Jurkat, Clone E6-1 (cell line): ENCODE data around the gene SLC7A7.
"Not testable (repeated sequence)": the region's sequence is repeated elsewhere in the genome, so short reads cannot be mapped to it uniquely, and the experiment has no call there.

ENCODE experiments used
- DNase-seq: peaks from one replicate; pipeline ENCODE4 v3.0.0-alpha.2; 2011; ENCODE audit warnings: low read depth, low spot score
- H3K4me3 ChIP-seq: 2 replicates; pipeline ENCODE4 v1.5.1; 2011; ENCODE audit warnings: mild to moderate bottlenecking, low read length, control low read depth, moderate library complexity

SLC7A7 gene

DNA sequence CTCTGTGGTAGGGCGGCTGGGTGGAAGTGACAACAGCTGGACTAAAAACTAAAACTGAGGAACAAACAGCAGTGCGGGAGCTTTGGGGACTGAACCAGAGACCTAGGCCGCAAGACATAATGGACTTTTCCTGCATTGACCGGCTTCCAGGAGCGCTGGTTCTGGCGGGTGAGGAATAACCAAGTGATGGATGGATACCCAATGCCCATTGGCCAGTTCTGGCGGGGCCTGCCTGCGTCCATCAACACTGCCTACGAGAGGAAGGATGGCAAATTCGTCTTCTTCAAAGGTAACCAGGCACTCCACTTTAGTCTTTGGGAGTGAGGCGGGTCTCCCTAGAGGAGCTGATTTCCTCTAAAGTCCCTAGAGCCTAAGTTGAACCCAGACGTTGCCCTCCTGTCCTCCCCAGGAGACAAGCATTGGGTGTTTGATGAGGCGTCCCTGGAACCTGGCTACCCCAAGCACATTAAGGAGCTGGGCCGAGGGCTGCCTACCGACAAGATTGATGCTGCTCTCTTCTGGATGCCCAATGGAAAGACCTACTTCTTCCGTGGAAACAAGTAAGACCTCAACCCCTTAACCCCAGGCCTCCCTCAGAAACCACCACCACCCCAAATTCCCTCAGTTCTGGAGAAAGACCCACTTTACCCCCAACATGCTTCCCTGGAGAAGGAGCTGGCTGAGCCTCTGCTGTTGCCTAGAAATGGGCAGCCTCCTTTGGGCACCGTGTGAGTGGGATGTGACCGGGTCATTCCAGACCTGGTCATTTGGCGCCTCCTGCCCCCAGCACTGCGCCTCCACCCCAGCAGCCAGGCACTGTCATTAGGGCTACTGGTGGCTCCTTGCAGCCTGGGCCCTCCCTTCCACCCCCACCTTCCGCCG is 29.2 kb upstream of the SLC7A7 start:
- DNase-seq = no peak
- no peak overlapping the region for H3K4me3 ChIP-seq

DNA sequence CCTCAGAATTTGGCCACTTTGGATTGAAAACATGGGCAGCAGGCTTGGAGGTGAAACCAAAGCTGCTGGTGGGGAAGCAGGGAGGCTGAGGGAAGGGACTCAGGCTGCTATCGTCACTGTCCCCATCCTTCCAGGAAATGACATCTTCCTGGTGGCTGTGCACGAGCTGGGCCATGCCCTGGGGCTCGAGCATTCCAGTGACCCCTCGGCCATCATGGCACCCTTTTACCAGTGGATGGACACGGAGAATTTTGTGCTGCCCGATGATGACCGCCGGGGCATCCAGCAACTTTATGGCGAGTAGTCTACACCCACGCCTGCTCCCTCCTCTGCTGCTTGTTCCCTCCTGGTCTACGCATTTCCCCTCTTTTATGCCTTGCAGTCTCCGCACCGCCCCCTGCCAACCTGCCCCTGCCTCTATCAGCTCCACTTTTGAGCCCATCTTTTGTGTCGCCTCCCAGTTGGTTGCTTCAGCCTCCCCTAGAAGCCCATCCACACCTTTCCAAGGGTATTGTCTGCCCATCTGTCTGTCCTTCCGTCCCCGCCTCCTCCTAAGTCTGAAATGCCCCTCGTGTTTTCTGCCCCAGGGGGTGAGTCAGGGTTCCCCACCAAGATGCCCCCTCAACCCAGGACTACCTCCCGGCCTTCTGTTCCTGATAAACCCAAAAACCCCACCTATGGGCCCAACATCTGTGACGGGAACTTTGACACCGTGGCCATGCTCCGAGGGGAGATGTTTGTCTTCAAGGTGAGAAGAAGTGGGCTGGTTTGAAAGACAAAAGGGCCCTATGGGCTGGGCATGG is 28.1 kb upstream of the SLC7A7 start:
- DNase-seq = no peak
- no peak overlapping the region for H3K4me3 ChIP-seq

DNA sequence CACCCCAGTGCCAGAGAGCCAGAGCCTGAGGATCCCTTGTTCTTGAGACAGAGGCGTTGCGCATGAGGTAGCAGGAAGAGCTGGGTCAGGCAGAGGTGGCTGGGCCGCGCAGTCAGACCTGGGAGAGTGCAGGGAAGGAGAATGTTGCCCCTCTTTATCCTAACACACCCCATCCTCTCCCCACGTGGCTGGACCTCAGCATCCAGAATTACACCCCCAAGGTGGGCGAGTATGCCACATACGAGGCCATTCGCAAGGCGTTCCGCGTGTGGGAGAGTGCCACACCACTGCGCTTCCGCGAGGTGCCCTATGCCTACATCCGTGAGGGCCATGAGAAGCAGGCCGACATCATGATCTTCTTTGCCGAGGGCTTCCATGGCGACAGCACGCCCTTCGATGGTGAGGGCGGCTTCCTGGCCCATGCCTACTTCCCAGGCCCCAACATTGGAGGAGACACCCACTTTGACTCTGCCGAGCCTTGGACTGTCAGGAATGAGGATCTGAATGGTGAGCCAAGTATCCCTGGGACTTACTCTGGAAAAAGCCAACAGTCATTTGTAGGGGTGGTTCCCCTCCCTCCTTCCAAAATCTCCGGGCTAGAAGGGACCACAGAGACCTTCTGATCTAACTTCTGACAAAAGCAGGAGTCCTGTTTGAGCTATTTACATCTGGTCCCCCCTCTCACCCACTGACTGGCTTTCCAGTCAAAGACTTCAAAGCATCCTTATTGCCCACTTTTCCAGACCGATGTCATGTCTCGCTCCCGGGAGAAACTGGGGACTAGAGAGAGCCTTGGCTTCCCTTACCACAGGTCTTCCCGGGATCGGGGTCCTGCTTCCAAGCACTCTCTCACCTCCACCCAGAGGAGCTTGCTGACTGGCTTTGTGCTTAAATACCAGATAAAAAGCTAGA is 27.2 kb upstream of the SLC7A7 start:
- no peak overlapping the region for H3K4me3 ChIP-seq

DNA sequence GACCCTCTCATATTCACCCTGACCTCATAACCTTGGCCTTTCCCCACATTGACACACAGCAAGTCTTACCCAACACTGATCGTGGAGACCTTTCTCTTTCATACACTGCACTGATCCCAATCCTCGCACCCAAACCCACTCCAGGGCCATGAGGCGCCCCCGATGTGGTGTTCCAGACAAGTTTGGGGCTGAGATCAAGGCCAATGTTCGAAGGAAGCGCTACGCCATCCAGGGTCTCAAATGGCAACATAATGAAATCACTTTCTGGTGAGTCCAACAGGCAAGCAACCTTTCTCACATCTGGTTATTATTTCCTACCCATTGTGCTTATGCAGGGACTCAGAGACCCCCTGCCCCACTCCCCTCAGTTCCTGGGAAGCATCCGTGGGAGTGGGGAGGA is 26.5 kb upstream of the SLC7A7 start:
- H3K4me3 ChIP-seq = no peak overlapping the region
- DNase-seq = no peak

More for the DNA sequence above, 27.2 kb upstream of the SLC7A7 start:
- no peak for DNase-seq

DNA sequence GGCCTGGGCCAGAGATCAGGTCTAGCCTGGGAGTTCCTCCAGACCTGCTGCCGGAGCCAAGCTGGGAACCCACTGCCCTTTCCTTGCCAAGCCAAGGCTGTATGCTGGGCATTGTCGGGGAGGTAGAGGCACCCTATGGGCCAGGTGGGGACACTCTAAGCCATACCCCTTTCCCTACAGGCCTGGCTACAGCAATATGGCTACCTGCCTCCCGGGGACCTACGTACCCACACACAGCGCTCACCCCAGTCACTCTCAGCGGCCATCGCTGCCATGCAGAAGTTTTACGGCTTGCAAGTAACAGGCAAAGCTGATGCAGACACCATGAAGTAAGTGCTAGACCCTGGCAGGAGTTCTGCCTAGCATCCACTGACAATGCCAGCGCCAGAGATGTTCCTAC is 26.1 kb upstream of the SLC7A7 start:
- no peak for DNase-seq
- H3K4me3 ChIP-seq = no peak overlapping the region

DNA sequence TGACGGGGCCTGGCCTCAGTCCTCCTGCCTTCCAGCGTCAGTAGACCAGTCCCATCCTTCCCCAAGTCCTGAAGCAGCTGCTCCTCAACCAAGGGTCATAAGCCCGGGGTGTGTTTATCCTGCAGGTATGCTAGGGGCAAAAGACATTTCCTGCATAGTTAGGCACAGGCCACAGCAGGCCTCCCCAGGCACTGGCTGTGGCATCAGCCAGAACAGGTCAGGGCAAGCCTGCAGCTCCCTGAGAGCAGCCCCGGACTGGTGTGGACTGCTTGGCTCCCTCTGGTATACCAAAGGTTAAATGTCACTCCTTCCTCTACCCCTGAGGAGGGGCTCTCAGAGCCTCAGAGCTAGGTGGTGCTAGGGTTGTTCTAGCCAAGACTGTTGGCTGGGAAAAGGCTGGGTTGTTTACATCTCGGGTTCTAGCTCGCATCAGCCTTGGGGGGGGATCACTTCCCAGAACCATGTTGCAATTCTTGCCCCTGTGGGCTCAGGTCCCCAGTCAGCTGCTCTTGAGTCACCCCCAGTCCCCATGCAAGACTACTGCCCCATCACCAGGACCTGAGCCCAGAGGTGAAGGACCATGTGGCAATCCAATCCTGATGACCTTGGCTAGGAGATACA is 24.0 kb upstream of the SLC7A7 start:
- no peak for DNase-seq
- H3K4me3 ChIP-seq = no peak overlapping the region

DNA sequence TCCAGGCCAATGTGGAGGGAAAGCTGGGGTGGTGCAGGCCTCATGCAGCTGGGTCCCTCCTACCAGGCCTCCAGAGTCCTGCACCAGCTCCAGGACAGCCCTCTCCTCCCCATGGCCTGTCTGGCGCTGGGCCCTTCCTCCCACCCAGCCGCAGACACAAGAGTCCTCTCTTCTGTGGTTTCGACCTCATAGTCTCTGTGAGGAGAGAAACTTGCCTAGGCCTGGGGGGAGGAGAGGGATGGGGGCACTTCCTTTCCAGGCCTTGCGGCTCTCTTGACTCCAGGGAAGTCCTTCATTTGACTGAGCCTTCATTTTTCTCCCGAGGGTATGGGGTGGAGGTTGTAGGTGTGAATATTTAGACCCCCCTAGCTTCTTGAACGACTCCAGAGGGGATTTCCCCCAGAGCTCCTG is 23.4 kb upstream of the SLC7A7 start:
- H3K4me3 ChIP-seq = no peak overlapping the region
- DNase-seq = no peak

DNA sequence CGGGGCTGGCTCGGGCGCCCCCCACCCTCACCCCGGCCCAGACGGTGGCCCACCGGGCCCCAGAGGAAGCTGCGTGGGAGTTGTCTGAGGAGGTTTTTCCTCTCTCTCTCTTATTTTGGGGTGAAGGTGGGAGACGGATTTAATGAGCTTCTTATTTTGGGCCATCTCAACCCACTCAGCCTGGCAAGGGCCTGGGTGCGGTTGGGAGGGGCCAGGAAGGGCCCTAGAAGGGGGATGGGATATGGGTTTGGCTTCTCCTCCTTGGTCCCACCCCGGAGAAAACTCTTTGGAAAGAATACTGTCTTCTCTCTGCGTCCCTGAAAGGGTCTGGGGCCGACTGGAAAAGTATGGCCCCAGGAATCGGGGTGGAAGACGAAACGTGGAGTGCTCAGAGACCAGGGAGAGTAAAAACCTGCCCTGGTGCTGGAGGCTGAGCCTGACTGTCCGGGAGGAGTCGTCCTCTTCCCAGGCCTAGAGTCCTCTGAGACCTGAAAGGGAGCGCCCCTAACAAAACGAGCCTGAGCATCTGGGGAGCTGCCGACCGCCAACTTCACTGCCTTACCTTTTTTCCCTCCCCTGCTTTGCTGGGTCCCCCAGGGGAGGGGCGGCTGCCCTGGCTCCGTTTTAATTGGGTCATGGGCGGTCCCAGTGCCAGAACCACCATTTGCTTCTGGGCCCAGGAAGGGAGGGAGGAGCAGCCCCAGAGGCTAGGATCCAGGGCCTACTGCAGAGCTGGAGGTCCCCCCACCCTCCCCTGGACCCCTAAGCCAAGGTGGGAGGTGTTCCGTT is 22.7 kb upstream of the SLC7A7 start:
- H3K4me3 ChIP-seq = no peak overlapping the region
- no peak for DNase-seq

DNA sequence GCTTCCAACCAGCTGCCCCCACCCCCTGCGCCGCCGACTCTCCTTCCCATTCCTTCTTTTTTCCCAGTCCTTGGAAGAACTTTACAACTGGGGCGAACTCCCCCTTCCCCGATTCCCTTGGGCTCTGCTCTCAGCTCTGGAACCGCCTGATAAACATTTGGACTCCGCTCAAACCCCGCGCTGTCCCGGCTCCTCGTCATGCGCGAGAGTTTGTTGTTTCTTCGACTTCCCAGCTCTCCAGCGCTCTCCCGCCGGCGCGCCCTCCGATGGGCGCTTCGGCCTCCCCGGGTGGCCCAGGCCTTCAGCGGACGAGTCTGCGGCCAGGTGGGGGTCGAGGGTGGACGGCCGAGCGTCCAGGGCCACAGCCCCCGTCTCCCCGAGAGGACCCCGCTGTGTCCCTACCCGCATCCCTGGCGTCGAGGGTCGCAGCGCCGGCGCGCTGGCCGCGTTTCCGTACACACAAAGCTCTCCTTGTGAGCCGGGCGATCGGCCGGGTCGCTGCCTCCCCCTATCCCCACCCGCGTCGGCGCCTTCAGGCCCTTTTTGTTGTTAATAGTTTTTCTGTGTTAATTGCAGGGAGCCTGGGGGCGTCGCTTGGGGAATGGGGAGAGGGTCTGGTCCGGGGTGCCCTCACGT is 22.0 kb upstream of the SLC7A7 start:
- no peak overlapping the region for H3K4me3 ChIP-seq
- DNase-seq = no peak

DNA sequence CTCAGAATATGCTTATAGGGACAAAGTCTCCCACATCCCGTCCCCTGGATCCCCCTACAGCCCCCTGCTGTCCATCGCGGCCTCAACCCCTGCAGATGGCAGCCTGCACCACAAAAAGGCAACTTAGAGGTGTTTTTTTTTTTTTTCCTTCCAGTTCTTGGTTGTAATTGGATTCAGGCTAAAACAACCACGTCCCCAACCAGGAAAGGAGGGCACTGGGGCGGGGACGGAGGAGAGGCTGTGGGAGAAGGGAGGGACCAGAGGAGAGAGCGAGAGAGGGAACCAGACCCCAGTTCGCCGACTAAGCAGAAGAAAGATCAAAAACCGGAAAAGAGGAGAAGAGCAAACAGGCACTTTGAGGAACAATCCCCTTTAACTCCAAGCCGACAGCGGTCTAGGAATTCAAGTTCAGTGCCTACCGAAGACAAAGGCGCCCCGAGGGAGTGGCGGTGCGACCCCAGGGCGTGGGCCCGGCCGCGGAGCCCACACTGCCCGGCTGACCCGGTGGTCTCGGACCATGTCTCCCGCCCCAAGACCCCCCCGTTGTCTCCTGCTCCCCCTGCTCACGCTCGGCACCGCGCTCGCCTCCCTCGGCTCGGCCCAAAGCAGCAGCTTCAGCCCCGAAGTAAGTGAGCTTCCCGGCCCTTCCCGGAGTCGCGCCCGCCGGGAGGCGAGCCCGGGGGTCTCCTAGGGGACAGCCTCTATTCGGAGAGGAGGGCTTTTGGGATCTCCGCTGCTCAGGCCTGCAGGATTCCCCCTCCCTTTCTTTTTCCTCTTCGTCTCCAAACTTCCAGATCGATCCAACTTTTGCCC is 21.3 kb upstream of the SLC7A7 start, which contains the start of gene MMP14:
Gene MMP14, plus strand, starts transcription at position 285 of the 813 bp plus-strand sequence. Its CDS starts 233 bp downstream, at position 518.
- no peak for DNase-seq
- H3K4me3 ChIP-seq = no peak within 1 kb of the TSS

DNA sequence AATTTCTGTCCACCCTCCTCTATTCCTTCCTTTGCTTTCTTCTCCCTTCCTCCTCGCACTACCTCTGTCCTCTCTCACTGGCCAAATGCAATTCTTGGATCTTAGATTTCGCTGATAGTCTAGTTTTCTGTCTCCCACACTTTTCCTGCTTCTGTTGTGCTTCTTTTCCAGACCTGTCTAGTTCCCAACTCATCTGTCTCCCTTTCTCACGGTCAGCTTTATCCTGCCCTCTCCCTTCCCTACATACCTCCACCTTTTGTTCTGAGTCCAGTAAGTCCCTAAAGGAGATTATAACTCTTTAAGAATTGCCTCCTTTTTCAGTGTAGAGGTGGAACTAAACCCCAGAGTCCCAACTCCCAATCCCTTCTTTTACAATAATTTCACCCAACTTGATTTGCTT is 20.3 kb upstream of the SLC7A7 start:
- no peak for DNase-seq
- H3K4me3 ChIP-seq = no peak overlapping the region

DNA sequence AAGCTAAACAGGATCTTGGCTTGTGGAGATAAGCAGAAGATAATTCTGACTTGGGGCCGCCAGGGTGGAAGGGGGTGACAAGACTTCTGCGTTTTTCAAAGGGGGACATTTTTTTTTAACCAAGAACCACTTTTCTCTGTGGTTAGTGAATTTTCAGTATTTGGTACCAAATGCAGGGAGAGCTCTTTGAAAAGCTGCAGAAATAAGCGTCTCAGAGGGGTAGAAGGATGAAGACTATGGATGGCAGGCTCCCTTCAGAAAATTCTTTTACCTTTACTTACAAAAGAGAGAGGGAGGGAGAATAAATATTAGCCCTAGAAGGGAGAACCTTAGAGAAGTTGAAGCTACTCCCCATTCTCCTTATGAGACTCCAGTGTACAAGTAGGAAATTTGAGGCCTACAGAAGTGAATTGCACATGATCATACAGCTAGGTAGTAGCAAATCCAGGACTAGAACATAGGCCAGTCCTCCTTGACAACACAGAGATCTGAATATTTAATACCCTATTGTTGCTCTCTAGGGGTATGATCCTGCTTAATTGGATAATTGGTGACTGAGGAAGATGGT is 15.3 kb upstream of the SLC7A7 start:
- no peak for DNase-seq
- peak overlapping the region; percentile 96 for H3K4me3 ChIP-seq

DNA sequence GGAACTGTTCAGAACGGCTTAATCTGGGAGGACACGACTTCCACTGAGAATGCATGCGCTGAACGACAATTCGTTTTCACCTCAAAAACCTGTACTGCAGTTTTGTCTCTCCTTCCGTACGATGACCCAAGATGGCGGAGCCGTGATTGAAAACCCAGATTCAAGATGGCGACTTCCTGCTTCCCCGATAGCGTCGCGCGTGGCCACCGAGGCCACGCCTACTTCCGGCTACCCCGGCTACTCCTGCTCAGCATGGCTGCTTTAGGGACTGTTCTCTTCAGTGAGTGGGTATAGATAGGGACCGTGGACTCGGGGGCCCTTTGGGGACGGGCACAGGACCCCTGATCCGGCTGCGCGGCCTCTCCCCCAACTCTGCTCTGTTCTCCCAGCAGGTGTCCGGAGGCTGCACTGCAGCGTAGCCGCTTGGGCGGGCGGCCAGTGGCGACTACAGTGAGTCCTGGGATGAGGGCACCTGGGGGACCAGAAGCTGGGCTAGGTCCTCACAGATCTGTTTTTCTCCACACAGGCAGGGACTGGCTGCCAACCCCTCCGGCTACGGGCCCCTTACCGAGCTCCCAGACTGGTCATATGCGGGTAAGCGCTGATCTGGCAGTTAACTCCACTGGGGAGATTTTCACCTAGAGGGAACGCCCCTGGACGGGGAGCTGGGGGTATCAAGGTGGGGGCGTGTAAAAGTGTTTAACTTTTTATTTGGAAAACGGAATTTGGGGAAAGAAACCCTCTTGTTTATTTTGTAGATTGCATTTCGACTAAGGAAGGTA is 14.6 kb upstream of the SLC7A7 start, which contains the start of gene MRPL52:
Gene MRPL52, plus strand, starts transcription at position 227 of the 782 bp plus-strand sequence. Its CDS starts 26 bp downstream, at position 253.
- peak within 1 kb of the TSS; percentile 96 for H3K4me3 ChIP-seq
- DNase-seq = peak; percentile 95

DNA sequence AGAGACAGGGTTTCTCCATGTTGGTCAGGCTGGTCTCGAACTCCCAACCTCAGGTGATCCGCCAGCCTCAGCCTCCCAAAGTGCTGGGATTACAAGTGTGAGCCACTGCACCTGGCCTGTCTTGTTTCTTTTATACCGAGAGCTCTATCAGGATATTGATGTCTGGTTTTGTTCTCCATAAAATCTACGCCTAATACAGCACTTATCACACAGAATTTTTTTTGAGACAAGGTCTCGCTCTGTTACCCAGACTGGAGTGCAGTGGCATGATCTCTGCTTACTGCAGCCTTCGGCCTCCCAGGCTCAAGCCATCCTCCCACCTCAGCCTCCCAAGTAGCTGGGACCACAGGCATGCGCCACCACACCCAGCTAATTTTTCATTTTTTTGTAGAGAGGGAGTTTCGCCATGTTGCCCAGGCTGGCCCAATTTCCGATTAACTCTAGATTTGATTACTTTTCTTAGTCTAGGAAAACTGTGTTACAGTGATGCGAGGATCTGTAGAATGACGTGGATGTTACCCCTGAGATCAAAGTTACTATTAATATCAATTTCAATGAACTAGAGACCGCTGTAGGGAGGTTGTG is 13.9 kb upstream of the SLC7A7 start:
- DNase-seq = not testable (repeated sequence)
- peak overlapping the region; percentile 96 for H3K4me3 ChIP-seq

DNA sequence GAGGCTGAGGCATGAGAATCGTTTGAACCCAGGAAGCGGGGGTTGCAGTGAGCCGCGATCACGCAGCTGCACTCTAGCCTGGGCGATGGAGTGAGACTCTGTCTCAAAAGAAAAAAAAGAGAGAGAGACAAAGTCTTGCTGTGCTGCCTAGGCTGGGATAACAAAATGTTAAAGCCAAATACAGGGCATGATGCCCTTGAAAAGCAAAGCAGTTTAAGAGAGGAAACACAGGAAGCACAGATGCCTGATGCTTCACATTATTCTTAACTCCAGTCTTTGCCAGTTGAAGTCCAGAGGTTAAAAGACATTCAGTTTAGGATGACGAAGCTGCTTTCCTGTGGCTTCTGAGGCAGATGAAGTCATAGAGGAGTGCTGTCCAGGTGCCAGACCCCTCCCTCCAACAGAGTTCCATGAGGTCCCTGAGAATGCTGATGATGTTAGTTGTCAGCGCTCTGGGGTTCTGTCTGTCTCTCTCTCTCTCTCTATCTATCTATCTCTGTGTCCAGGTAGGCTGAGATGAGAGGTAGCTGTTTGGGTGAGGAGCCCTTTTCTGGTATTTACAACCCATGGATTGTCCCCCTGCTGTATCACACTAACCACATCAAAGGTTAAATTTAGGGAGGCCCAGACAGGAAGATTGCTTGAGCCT is 9.6 kb upstream of the SLC7A7 start:
- DNase-seq = peak; percentile 74
- H3K4me3 ChIP-seq = peak overlapping the region; percentile 27
